ENCODE results near the gene SLC37A2.

GRCh38 chr11:125076378-125076945 lies 13.4 kb downstream of the SLC37A2 start:
- TF ChIP-seq POLR2A (IDR thresholded peaks at IDR 0.05) (no peak), CTCF (IDR thresholded peaks at IDR 0.05) (no peak)
